MCF 10A (cell line): ENCODE measurements around the gene SUCLG2. TPM values are rescaled to one million over a fixed set of nuclear protein-coding genes. Genes with fewer than 3 reads are reported as not detected.

ENCODE experiments used
- Bru-seq: library from RNA; stranded (reverse); fragments of 400-500 nt; gene quantifications from one replicate; lab custom pipeline; 2021; lab: Mats Ljungman, UMichigan
- BruChase-seq, 2 experiments: library from RNA; stranded (reverse); fragments of 400-500 nt; gene quantifications; one replicate each; lab custom pipeline; 2021; lab: Mats Ljungman, UMichigan
- BruUV-seq: library from RNA; stranded (reverse); fragments of 400-500 nt; replicated peaks from 2 replicates; lab custom pipeline; 2021; lab: Mats Ljungman, UMichigan
- CTCF ChIA-PET: fragments of 300-600 bp; sonication (Branson Sonifier 250); formaldehyde crosslinking; extraction: SDS; loops from one replicate; lab custom pipeline; 2021; ENCODE audit warnings: antibody characterized with exemption, inconsistent platforms; lab: Yijun Ruan, JAX
- POLR2A ChIA-PET: fragments of 300-600, 350-650 bp; sonication (Branson Sonifier 250); formaldehyde crosslinking; extraction: SDS; loops from one replicate; lab custom pipeline; 2020; ENCODE audit warnings: antibody characterized with exemption, inconsistent platforms; lab: Yijun Ruan, JAX
- DNase-seq: peaks from one replicate; pipeline ENCODE4 v3.0.0-alpha.2; 2018; ENCODE audit not compliant: unreplicated experiment
- H3K27ac Mint-ChIP-seq: one replicate; pipeline ENCODE4 v1.8.0; 2022; ENCODE audit warnings: mild to moderate bottlenecking, low read depth, mixed read lengths; ENCODE audit not compliant: unreplicated experiment
- H3K27me3 Mint-ChIP-seq: one replicate; pipeline ENCODE4 v1.8.0; 2022; ENCODE audit warnings: mixed read lengths; ENCODE audit not compliant: insufficient read depth, unreplicated experiment
- H3K36me3 Mint-ChIP-seq: one replicate; pipeline ENCODE4 v1.8.0; 2022; ENCODE audit warnings: mild to moderate bottlenecking, moderate library complexity, mixed read lengths; ENCODE audit not compliant: insufficient read depth, unreplicated experiment
- H3K4me1 Mint-ChIP-seq: one replicate; pipeline ENCODE4 v1.8.0; 2022; ENCODE audit warnings: mixed read lengths; ENCODE audit not compliant: insufficient read depth, unreplicated experiment
- H3K4me3 Mint-ChIP-seq: one replicate; pipeline ENCODE4 v1.8.0; 2022; ENCODE audit warnings: mild to moderate bottlenecking, moderate library complexity, mixed read lengths; ENCODE audit not compliant: unreplicated experiment
- H3K9me3 Mint-ChIP-seq: one replicate; pipeline ENCODE4 v1.8.0; 2022; ENCODE audit warnings: mixed read lengths; ENCODE audit not compliant: unreplicated experiment
- intact Hi-C: fragments of 100-400 bp; cut with micrococcal nuclease; formaldehyde crosslinking; loops from 2 replicates; pipeline ENCODE4 v1.14.1; 2022
- long read RNA-seq: library from polyadenylated mRNA; stranded (forward); transcript quantifications from one replicate; pipeline ENCODE4 v2.0.0, GENCODE V29; 2022
- total RNA-seq: library from RNA; stranded (reverse); gene quantifications from 2 replicates; pipeline ENCODE4 v1.2.3, GENCODE V29; 2022
- TF ChIP-seq, protein P1 (sequence below): fragments of 200-600 bp; IDR thresholded peaks from one replicate; pipeline ENCODE4 v1.8.0; 2022; ENCODE audit warnings: antibody characterized with exemption, mild to moderate bottlenecking; ENCODE audit not compliant: unreplicated experiment

Gene SUCLG2, protein sequence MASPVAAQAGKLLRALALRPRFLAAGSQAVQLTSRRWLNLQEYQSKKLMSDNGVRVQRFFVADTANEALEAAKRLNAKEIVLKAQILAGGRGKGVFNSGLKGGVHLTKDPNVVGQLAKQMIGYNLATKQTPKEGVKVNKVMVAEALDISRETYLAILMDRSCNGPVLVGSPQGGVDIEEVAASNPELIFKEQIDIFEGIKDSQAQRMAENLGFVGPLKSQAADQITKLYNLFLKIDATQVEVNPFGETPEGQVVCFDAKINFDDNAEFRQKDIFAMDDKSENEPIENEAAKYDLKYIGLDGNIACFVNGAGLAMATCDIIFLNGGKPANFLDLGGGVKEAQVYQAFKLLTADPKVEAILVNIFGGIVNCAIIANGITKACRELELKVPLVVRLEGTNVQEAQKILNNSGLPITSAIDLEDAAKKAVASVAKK
- total RNA-seq (39.1 and 55.6 TPM in 2 replicates), Bru-seq, nascent RNA (percentile 85 among the genes with signal in this experiment), BruChase-seq, experiment 1, labeled RNA remaining after a 6-hour chase (percentile 64 among the genes with signal in this experiment), BruChase-seq, experiment 2, labeled RNA remaining after a 2-hour chase (percentile 73 among the genes with signal in this experiment)
- long read RNA-seq, transcript SUCLG2-201 (11 exons, 2,352 nt), result major isoform, 217 of 246 reads
- long read RNA-seq, partial matches to known transcripts, result 6 of 246 reads
- long read RNA-seq, other reads (novel, unspliced or antisense), result 22 of 246 reads

DNA sequence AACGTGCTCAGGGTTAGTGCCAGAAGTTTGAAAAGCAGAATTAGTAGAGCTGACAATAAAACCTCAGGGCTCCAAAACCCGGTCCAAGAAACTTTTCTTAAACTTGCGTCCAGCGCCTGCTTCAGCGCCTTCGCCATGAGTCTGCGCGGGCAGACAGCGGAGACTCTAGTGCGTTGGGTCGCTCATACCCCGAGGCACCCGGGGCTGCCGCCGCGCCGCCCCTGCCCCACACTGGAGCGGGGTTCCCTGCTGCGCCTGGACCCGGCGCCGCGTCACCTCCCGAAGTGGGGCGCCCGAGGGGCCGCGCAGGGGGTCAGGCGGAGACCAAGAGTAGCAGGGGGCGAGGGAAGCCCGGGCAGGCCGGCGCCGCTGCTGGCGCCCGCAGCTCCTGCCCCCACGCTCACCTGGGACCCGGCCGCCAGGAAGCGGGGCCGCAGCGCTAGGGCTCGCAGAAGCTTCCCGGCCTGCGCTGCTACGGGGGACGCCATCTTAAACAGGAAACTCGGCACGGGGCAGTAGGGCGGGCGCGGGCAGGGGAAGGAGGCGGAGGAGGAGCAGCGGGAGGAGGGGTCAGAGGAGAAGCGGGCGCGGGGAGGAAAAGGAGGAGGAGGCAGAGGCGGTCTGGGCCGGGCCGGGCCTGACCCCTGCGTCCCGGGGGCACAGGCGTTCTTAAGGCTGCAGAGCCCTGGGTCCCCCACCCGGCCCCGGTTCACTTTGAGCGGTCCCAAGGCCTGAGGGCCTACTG lies at the start of gene SUCLG2:
Gene SUCLG2 (minus strand): TSS at position 514 of the 745 bp plus-strand sequence. CDS start 26 bp downstream, at position 488.
- intact Hi-C loops, result loop anchor here (5.0 kb wide), 1 partner anchor 272 kb away; no protein-coding TSS in a partner anchor
- Mint-ChIP-seq H3K27me3 (no peaks in the 10 kb centered on the region), H3K9me3 (no peaks in the 10 kb centered on the region), H3K36me3 (peaks cover 14% of the 10 kb centered on the region), H3K4me3 (peak within 1 kb of the TSS; percentile 73), H3K4me1 (peaks cover 26% of the 10 kb centered on the region), H3K27ac (peak within 1 kb of the TSS; percentile 70)
- DNase-seq, result peak; percentile 88
- no TSS peak for BruUV-seq
- CTCF ChIA-PET, result interaction anchor here (0.5 to 1.3 kb wide), 7 partner anchors 10 to 608 kb away, joined by 3 read pairs; no protein-coding TSS in a partner anchor
- TF ChIP-seq, protein P1, sequence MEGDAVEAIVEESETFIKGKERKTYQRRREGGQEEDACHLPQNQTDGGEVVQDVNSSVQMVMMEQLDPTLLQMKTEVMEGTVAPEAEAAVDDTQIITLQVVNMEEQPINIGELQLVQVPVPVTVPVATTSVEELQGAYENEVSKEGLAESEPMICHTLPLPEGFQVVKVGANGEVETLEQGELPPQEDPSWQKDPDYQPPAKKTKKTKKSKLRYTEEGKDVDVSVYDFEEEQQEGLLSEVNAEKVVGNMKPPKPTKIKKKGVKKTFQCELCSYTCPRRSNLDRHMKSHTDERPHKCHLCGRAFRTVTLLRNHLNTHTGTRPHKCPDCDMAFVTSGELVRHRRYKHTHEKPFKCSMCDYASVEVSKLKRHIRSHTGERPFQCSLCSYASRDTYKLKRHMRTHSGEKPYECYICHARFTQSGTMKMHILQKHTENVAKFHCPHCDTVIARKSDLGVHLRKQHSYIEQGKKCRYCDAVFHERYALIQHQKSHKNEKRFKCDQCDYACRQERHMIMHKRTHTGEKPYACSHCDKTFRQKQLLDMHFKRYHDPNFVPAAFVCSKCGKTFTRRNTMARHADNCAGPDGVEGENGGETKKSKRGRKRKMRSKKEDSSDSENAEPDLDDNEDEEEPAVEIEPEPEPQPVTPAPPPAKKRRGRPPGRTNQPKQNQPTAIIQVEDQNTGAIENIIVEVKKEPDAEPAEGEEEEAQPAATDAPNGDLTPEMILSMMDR, result no peak
- POLR2A ChIA-PET, result interaction anchor here (0.7 to 1.6 kb wide), 6 partner anchors 9 to 236 kb away, joined by 3 to 5 read pairs (median 4); no protein-coding TSS in a partner anchor

DNA sequence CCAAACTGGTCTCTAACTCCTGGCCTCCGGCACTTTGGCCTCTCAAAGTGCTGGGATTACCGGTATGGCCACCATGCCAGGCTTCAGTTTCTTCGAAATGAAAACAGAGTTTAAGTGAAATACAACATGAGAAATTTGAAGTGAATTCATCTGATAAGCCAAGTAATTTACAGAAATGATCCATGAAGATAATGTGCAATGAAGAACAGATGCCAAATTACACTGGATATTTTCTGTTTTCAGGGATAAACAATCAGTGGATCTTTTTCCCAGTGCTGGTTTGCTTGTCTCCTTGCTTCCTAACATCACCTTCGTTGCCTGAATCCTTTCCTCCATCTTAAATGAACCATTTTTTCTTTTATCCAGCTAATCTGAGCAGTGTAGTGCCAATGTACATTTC lies 46.2 kb upstream of the SUCLG2 start:
- H3K36me3 Mint-ChIP-seq, result no peaks in the 10 kb centered on the region
- intact Hi-C loops, result no loop called here
- CTCF ChIA-PET, result no interaction called here

GRCh38 chr3:67699882-67700281 lies 45.5 kb upstream of the SUCLG2 start:
- DNase-seq, result no peak
- no peak overlapping the region for H3K27ac Mint-ChIP-seq
- BruUV-seq, result no TSS peak
- H3K9me3 Mint-ChIP-seq, result no peaks in the 10 kb centered on the region
- H3K4me3 Mint-ChIP-seq, result no peak overlapping the region
- CTCF ChIA-PET, result no interaction called here
- POLR2A ChIA-PET, result interaction anchor here (1.1 kb wide), 1 partner anchor 10 kb away, joined by 3 read pairs; no protein-coding TSS in a partner anchor
- no peaks in the 10 kb centered on the region for H3K4me1 Mint-ChIP-seq
- intact Hi-C loops, result no loop called here
- TF ChIP-seq, protein P1, result no peak
- peaks cover under 1% of the 10 kb centered on the region for H3K36me3 Mint-ChIP-seq
- peaks cover 12% of the 10 kb centered on the region for H3K27me3 Mint-ChIP-seq

More for the DNA sequence above, 46.2 kb upstream of the SUCLG2 start:
- TF ChIP-seq, protein P1, result no peak
- POLR2A ChIA-PET, result interaction anchor here (1.1 kb wide), 1 partner anchor 9 kb away, joined by 3 read pairs; no protein-coding TSS in a partner anchor
- BruUV-seq, result no TSS peak
- H3K27me3 Mint-ChIP-seq, result peaks cover 12% of the 10 kb centered on the region
- H3K4me1 Mint-ChIP-seq, result no peaks in the 10 kb centered on the region
- H3K27ac Mint-ChIP-seq, result no peak overlapping the region
- H3K9me3 Mint-ChIP-seq, result no peaks in the 10 kb centered on the region
- no peak for DNase-seq
- H3K4me3 Mint-ChIP-seq, result no peak overlapping the region
